ENCODE results near the gene HCRTR2. TPM values are rescaled to one million over a fixed set of nuclear protein-coding genes. Genes with fewer than 3 reads are reported as not detected.

HCRTR2 gene
- polyA plus RNA-seq, 2 of the 4 experiments (the other 2 are of a cell fraction) = not detected

GRCh38 chr6:55327169-55327568 lies 152.9 kb downstream of the HCRTR2 start, which contains the start of gene GFRAL:
TSS of gene GFRAL (plus strand) at chr6:55327469. CDS start at chr6:55327555, 86 bp downstream.
- Histone ChIP-seq H3K27ac (no peak within 1 kb of the TSS), H3K4me3 (no peak within 1 kb of the TSS), H3K4me2 (no peak within 1 kb of the TSS), H3K9me3 (no peaks in the 10 kb centered on the region), H3K4me1 (no peaks in the 10 kb centered on the region)
- no peak for DNase-seq (ENCODE audit: low read depth in 1 of 2, low spot score in 1 of 2)
- no peak for ATAC-seq
- FAIRE-seq = no peak
- ChIA-PET CTCF (no interaction called here), POLR2A (no interaction called here)
- 6% methylated on average over 5 of the region's 5 CpGs for WGBS (ENCODE audit: missing lambda C conversion rate)
- TF ChIP-seq PBX3 (IDR thresholded peaks at IDR 0.05) (no peak), ZNF302 (CRISPR knock-in tag; IDR thresholded peaks at IDR 0.05) (no peak), BCL3 (IDR thresholded peaks at IDR 0.05) (no peak), PHF8 (IDR thresholded peaks at IDR 0.05; ENCODE audit: borderline replicate concordance, low read depth) (no peak), HES2 (IDR thresholded peaks at IDR 0.05) (no peak)

Other genes starting within 250 kb of the HCRTR2 start
- not detected in 2 replicates for gene GFRAL, start 153.0 kb downstream of the HCRTR2 start, polyA plus RNA-seq (2011; rRNA removed)
- gene GFRAL, start 153.0 kb downstream of the HCRTR2 start, polyA plus RNA-seq (2017; fragmentation: RNase III; extraction: RNeasy Plus Mini Kit Qiagen cat#74134 plus additional on column Dnase treatment) = not detected in 3 replicates